Kidney epithelial cell (primary cell): ENCODE measurements around the gene S100A13. TPM values are rescaled to one million over a fixed set of nuclear protein-coding genes. Genes with fewer than 3 reads are reported as not detected.
"Not testable (repeated sequence)": the region's sequence is repeated elsewhere in the genome, so short reads cannot be mapped to it uniquely, and the experiment has no call there.

Experiments used
- DNase-seq: peaks from one replicate; pipeline ENCODE4 v3.0.0-alpha.2; 2010; ENCODE audit warnings: low read depth
- H3K27me3 ChIP-seq: 2 replicates; pipeline ENCODE4 v1.6.0; 2011; ENCODE audit warnings: low read length; ENCODE audit not compliant: control insufficient read depth, insufficient read depth
- H3K36me3 ChIP-seq: 2 replicates; pipeline ENCODE4 v1.5.1; 2011; ENCODE audit warnings: low read length; ENCODE audit not compliant: control insufficient read depth, insufficient read depth
- H3K4me3 ChIP-seq: 2 replicates; pipeline ENCODE4 v1.5.1; 2011; ENCODE audit warnings: low read depth, mild to moderate bottlenecking, control low read depth, low read length
- total RNA-seq: library from RNA; depleted of rRNA; stranded (reverse); fragments of >200 nt; gene quantifications from 2 replicates; pipeline ENCODE4 v1.2.3, GENCODE V29; 2015
- TF ChIP-seq, protein P1 (sequence below): IDR thresholded peaks from 2 replicates; pipeline ENCODE4 v1.5.1; 2011; ENCODE audit warnings: mild to moderate bottlenecking, moderate library complexity, low read length, control low read depth, inconsistent platforms; ENCODE audit not compliant: insufficient read depth, poor library complexity, severe bottlenecking

The S100A13 gene
- total RNA-seq, 1 donor from 2014 or later, result 171 TPM

DNA sequence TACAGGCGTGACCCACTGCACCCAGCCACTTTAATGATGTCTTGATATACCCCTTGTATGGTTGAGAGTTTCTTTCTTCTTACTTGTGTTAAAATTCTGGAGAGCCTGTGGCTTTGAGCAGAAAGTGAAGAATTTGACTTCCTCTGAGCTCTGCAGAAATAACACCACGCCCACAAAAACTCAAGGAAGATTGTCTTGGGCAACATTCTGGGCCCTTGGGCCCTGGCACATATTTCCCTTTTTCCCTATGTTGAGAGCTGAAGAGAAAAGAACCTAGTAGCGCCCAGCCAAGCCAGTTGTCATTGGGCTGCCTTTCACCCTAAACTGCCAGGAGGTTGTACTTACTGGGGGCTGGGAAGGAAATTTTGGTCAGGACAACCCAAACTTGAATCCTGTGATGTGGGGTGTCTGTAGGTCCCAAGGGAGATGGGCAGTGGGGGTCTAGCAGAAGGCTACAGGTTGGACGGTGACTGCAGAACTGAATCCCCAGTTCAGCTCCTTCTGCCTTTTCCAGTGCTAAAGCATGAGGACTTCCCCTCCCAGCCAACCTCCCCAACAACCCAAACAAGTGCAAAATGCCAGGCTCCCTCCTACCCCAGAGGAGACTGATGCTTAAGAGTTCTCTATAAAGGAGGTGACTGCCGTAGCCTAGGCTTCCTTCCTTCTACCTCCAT, 19.5 kb upstream of the S100A13 start:
- Histone ChIP-seq H3K4me3 (no peak overlapping the region), H3K36me3 (peaks cover 2% of the 10 kb centered on the region), H3K27me3 (no peaks in the 10 kb centered on the region)
- no peak for DNase-seq
- TF ChIP-seq, protein P1, sequence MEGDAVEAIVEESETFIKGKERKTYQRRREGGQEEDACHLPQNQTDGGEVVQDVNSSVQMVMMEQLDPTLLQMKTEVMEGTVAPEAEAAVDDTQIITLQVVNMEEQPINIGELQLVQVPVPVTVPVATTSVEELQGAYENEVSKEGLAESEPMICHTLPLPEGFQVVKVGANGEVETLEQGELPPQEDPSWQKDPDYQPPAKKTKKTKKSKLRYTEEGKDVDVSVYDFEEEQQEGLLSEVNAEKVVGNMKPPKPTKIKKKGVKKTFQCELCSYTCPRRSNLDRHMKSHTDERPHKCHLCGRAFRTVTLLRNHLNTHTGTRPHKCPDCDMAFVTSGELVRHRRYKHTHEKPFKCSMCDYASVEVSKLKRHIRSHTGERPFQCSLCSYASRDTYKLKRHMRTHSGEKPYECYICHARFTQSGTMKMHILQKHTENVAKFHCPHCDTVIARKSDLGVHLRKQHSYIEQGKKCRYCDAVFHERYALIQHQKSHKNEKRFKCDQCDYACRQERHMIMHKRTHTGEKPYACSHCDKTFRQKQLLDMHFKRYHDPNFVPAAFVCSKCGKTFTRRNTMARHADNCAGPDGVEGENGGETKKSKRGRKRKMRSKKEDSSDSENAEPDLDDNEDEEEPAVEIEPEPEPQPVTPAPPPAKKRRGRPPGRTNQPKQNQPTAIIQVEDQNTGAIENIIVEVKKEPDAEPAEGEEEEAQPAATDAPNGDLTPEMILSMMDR, result no peak

DNA sequence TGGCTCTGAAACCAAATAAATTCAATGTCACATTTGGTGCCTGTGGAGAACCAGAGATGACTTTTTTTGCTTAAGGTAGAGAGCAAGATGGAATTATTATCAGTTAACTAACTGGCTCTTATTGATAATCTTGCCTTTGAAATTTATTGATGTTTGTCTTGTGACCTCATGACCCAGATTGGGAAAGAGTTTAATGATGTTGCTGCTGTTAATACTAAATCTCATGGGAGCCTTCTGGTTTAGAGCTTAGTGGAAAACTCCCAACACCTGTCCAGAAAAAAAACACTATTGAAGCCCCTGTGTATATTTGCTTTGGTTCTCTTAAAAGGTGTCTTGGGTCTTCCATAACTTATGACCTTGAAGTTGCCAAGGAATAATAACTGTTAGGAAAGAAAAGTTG, 16.5 kb upstream of the S100A13 start:
- Histone ChIP-seq H3K36me3 (peaks cover 2% of the 10 kb centered on the region), H3K27me3 (no peaks in the 10 kb centered on the region), H3K4me3 (no peak overlapping the region)
- TF ChIP-seq, protein P1, result no peak
- no peak for DNase-seq

DNA sequence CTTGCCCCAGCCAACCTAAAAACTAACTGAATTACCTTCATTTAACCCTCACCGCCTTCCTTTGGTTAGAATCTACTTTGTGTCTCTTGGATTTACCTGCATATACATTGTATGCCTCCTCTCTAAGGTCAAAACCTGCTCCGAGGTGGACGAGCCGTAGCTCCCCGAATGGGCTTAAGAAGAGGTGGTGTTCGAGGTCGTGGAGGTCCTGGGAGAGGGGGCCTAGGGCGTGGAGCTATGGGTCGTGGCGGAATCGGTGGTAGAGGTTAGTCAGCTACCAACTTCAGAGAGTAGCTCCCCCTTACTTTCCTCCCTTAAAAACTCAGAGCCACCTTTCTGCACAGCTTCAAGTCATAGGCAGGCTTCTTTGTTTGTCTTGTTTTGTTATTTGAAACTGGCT, 15.8 kb upstream of the S100A13 start:
- no peak for DNase-seq
- no peaks in the 10 kb centered on the region for H3K27me3 ChIP-seq
- peaks cover 2% of the 10 kb centered on the region for H3K36me3 ChIP-seq

DNA sequence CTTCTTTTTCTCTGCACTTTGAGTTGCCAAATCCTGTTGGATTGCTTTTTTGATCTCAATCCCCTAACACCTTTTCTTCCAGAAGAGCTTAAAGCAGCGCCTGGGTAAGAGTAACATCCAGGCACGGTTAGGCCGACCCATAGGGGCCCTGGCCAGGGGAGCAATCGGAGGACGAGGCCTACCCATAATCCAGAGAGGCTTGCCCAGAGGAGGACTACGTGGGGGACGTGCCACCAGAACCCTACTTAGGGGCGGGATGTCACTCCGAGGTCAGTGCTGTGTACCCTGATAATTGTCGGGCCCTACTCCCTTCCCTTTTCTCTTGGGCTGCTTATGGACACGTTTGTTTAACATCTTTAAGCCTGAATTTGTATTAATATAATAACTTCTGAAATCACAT, 14.9 kb upstream of the S100A13 start:
- Histone ChIP-seq H3K27me3 (no peaks in the 10 kb centered on the region), H3K4me3 (no peak overlapping the region), H3K36me3 (peaks cover 2% of the 10 kb centered on the region)
- TF ChIP-seq, protein P1, result no peak
- no peak for DNase-seq

More for the DNA sequence above, 15.8 kb upstream of the S100A13 start:
- TF ChIP-seq, protein P1, result no peak
- H3K4me3 ChIP-seq, result no peak overlapping the region

DNA sequence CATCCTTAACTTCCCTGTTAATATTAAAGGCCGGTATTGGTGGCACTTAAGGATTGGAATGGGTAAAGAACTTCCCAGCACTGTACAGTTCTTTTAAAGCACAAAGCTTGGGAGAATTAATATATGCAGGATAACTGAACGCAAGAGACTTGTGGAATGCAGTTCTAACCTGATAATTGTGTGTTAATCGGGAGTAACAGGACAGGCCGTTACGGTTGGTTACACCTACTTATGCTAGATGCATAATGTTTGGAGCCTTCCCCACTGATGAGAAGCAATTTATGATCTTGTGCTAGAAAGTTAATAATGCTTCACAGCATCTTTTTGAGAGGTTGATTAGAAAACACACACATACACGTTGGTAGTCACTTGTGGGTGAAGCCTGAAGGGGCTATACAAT, 13.6 kb upstream of the S100A13 start:
- Histone ChIP-seq H3K36me3 (peaks cover 6% of the 10 kb centered on the region), H3K4me3 (no peak overlapping the region), H3K27me3 (no peaks in the 10 kb centered on the region)
- TF ChIP-seq, protein P1, result no peak
- DNase-seq, result no peak

DNA sequence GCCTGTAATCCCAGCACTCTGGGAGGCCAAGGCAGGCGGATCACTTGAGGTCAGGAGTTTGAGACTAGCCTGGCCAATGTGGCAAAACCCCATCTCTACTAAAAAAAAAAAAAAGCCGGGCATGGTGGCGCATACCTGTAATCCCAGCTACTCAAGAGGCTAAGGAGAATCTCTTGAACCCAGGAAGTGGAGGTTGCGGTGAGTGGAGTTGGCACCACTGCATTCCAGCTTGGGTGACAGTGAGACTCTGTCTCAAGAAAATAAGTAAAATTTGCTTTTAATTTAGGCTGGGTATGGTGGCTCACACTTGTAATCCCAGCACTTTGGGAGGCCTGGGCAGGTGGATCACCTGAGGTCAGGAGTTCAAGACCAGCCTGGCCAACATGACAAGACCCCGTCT, 12.9 kb upstream of the S100A13 start:
- DNase-seq, H3K27me3 ChIP-seq, H3K36me3 ChIP-seq, H3K4me3 ChIP-seq: not testable (repeated sequence)
